Caco-2 (cell line): ENCODE measurements around the gene HS3ST4. TPM values are rescaled to one million over a fixed set of nuclear protein-coding genes. Genes with fewer than 3 reads are reported as not detected.

Source experiments
- BruUV-seq: library from RNA; stranded (reverse); fragments of 400-500 nt; replicated peaks from 2 replicates; lab custom pipeline; 2021; lab: Mats Ljungman, UMichigan
- CTCF ChIA-PET: fragments of 300-600 bp; sonication (Branson Sonifier 250); formaldehyde crosslinking; loops from one replicate; lab custom pipeline; 2022; ENCODE audit warnings: antibody characterized with exemption; lab: Charles Lee
- POLR2A ChIA-PET: fragments of 300-600 bp; sonication (Branson Sonifier 250); formaldehyde crosslinking; loops from one replicate; lab custom pipeline; 2022; ENCODE audit warnings: antibody characterized with exemption; lab: Charles Lee
- DNase-seq, 2 experiments: peaks; one replicate each; pipeline versions ENCODE4 v3.0.0 to v3.0.0-alpha.2; 2020 to 2022
- H3K27me3 ChIP-seq: replicated peaks from 2 replicates; pipeline ENCODE4 v1.6.0; 2011; ENCODE audit warnings: low read length; ENCODE audit not compliant: control insufficient read depth, insufficient read depth
- H3K36me3 ChIP-seq: 2 replicates; pipeline ENCODE4 v1.5.1; 2011; ENCODE audit warnings: low read length; ENCODE audit not compliant: control insufficient read depth, insufficient read depth
- H3K4me1 ChIP-seq: fragments of 250-450 bp; sonication (Bioruptor Pico); 2 replicates; pipeline ENCODE4 v1.5.1; 2020; ENCODE audit warnings: mild to moderate bottlenecking
- H3K4me3 ChIP-seq: 2 replicates; pipeline ENCODE4 v1.5.1; 2011; ENCODE audit warnings: low read depth, mild to moderate bottlenecking, control low read depth, low read length
- H3K9me3 ChIP-seq: fragments of 250-450 bp; sonication (Bioruptor Pico); 2 replicates; pipeline ENCODE4 v1.5.1; 2020; ENCODE audit warnings: mild to moderate bottlenecking, moderate library complexity
- H3K27ac Mint-ChIP-seq: one replicate; pipeline ENCODE4 v1.8.0; 2022; ENCODE audit warnings: mixed read lengths; ENCODE audit not compliant: unreplicated experiment
- H3K27me3 Mint-ChIP-seq: one replicate; pipeline ENCODE4 v1.8.0; 2022; ENCODE audit warnings: mixed read lengths; ENCODE audit not compliant: insufficient read depth, unreplicated experiment
- H3K36me3 Mint-ChIP-seq: one replicate; pipeline ENCODE4 v1.8.0; 2022; ENCODE audit warnings: mild to moderate bottlenecking, mixed read lengths; ENCODE audit not compliant: insufficient read depth, unreplicated experiment
- H3K4me1 Mint-ChIP-seq: one replicate; pipeline ENCODE4 v1.8.0; 2022; ENCODE audit warnings: low read depth, mixed read lengths; ENCODE audit not compliant: unreplicated experiment
- H3K4me3 Mint-ChIP-seq: one replicate; pipeline ENCODE4 v1.8.0; 2022; ENCODE audit warnings: mild to moderate bottlenecking, moderate library complexity, mixed read lengths; ENCODE audit not compliant: unreplicated experiment
- H3K9me3 Mint-ChIP-seq: one replicate; pipeline ENCODE4 v1.8.0; 2022; ENCODE audit warnings: mixed read lengths; ENCODE audit not compliant: unreplicated experiment
- intact Hi-C: fragments of 100-400 bp; cut with micrococcal nuclease; formaldehyde crosslinking; loops from one replicate; pipeline ENCODE4 v1.10.0; 2022; ENCODE audit not compliant: unreplicated experiment
- total RNA-seq: library from RNA; stranded (reverse); gene quantifications from 2 replicates; pipeline ENCODE4 v1.2.3, GENCODE V29; 2022
- TF ChIP-seq, protein P1 (sequence below), 2 experiments: fragments of 200-600 bp in 1 of 2; IDR thresholded peaks; 1 replicate in 1 of 2; 2 replicates in 1 of 2; pipeline versions ENCODE4 v1.5.1 to v1.8.0; 2011 to 2022; ENCODE audit warnings: antibody characterized with exemption in 1 of 2, control low read depth in 1 of 2, inconsistent platforms in 1 of 2, low read depth in 1 of 2, low read length in 1 of 2, mild to moderate bottlenecking in 1 of 2, moderate library complexity in 1 of 2; ENCODE audit not compliant: insufficient read depth in 1 of 2, severe bottlenecking in 1 of 2, unreplicated experiment in 1 of 2

HS3ST4 gene
- total RNA-seq, 1 experiment from 2014 or later = 0.11 TPM

DNA sequence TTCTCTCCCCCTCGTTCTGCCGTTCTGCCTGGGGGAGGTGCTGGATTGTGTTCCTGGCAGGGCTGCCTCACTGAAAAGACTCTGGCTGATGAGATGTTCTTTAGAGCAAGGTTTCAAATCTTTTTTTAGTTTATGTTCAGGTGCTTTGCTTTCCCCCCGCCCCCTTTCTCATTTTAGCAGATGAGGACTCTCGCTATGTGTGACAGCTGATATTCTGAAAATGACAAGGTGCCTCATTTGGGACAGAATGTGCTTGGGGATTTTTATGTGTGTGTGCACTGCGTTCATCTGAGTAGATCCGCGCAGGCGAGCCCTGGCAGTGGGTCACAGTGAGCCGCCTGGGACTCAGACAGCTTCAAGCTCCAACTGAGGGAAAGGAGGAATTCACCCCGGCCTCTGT is 205.9 kb downstream of the HS3ST4 start:
- no peaks in the 10 kb centered on the region for H3K4me1 ChIP-seq
- no peak overlapping the region for H3K4me3 ChIP-seq
- DNase-seq = no peak
- BruUV-seq = no TSS peak
- TF ChIP-seq, protein P1, sequence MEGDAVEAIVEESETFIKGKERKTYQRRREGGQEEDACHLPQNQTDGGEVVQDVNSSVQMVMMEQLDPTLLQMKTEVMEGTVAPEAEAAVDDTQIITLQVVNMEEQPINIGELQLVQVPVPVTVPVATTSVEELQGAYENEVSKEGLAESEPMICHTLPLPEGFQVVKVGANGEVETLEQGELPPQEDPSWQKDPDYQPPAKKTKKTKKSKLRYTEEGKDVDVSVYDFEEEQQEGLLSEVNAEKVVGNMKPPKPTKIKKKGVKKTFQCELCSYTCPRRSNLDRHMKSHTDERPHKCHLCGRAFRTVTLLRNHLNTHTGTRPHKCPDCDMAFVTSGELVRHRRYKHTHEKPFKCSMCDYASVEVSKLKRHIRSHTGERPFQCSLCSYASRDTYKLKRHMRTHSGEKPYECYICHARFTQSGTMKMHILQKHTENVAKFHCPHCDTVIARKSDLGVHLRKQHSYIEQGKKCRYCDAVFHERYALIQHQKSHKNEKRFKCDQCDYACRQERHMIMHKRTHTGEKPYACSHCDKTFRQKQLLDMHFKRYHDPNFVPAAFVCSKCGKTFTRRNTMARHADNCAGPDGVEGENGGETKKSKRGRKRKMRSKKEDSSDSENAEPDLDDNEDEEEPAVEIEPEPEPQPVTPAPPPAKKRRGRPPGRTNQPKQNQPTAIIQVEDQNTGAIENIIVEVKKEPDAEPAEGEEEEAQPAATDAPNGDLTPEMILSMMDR (IDR thresholded peaks at IDR 0.05; ENCODE audit: insufficient read depth in 1 of 2, low read depth in 1 of 2, low read length in 1 of 2, severe bottlenecking in 1 of 2, unreplicated experiment in 1 of 2) = no peak
- no peaks in the 10 kb centered on the region for H3K9me3 ChIP-seq
- Mint-ChIP-seq H3K9me3 (no peaks in the 10 kb centered on the region), H3K27me3 (peaks cover 12% of the 10 kb centered on the region), H3K36me3 (no peaks in the 10 kb centered on the region), H3K27ac (no peak overlapping the region), H3K4me3 (no peak overlapping the region), H3K4me1 (no peaks in the 10 kb centered on the region)
- no peaks in the 10 kb centered on the region for H3K36me3 ChIP-seq
- CTCF ChIA-PET = no interaction called here
- POLR2A ChIA-PET = no interaction called here
- H3K27me3 ChIP-seq = no peaks in the 10 kb centered on the region
- intact Hi-C loops = no loop called here

DNA sequence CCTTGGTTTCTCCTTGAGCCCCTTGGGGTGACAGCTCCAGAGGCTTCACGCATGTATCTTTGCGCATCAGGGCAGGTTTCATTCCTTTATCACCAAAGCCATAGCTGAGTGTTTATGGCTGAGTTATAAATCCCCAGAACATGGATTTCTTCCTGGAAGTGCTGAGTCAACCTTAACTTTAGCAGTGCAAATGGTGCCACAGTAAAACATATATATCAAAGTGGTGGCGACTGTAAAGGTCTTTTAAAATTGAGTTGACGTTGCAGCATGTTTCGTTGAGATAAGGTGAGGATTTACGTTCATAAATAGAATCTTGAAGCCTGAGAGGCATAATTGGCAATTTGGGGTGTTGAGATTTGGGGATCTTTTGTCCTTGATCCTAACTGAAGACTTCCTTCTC is 214.1 kb downstream of the HS3ST4 start:
- Mint-ChIP-seq H3K4me3 (no peak overlapping the region), H3K27me3 (peaks cover 9% of the 10 kb centered on the region), H3K9me3 (no peaks in the 10 kb centered on the region), H3K36me3 (no peaks in the 10 kb centered on the region), H3K27ac (no peak overlapping the region), H3K4me1 (no peaks in the 10 kb centered on the region)
- CTCF ChIA-PET = no interaction called here
- H3K27me3 ChIP-seq = no peaks in the 10 kb centered on the region
- POLR2A ChIA-PET = no interaction called here
- no TSS peak for BruUV-seq
- H3K4me1 ChIP-seq = no peaks in the 10 kb centered on the region
- intact Hi-C loops = no loop called here
- no peaks in the 10 kb centered on the region for H3K9me3 ChIP-seq
- TF ChIP-seq, protein P1 (IDR thresholded peaks at IDR 0.05; ENCODE audit: insufficient read depth in 1 of 2, low read depth in 1 of 2, low read length in 1 of 2, severe bottlenecking in 1 of 2, unreplicated experiment in 1 of 2) = no peak
- no peaks in the 10 kb centered on the region for H3K36me3 ChIP-seq
- no peak overlapping the region for H3K4me3 ChIP-seq
- DNase-seq = no peak

DNA sequence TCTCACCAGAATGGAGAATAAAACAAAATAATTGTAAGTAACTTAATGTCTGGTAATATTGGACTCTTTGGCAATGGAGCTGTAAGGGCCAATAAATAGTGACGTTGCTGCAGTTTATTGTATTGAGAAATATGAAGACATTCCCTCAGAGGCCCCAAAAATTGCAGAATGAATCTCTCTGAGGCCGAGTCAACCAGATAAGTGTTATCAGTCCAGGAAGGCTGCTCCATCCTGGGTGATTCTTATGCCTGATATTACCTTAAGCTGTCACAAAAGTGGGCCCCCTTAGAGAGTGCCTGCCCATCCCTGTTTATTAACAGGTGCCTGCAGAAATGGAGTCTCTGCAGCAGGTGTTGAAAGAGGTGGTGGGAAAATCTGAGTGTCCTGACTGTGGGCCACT is 219.2 kb downstream of the HS3ST4 start:
- Mint-ChIP-seq H3K27ac (no peak overlapping the region), H3K27me3 (peaks cover 3% of the 10 kb centered on the region), H3K4me1 (no peaks in the 10 kb centered on the region), H3K4me3 (no peak overlapping the region), H3K9me3 (no peaks in the 10 kb centered on the region), H3K36me3 (no peaks in the 10 kb centered on the region)
- H3K9me3 ChIP-seq = no peaks in the 10 kb centered on the region
- BruUV-seq = no TSS peak
- intact Hi-C loops = no loop called here
- no peaks in the 10 kb centered on the region for H3K27me3 ChIP-seq
- POLR2A ChIA-PET = no interaction called here
- CTCF ChIA-PET = no interaction called here
- H3K36me3 ChIP-seq = no peaks in the 10 kb centered on the region
- DNase-seq = no peak
- H3K4me1 ChIP-seq = no peaks in the 10 kb centered on the region
- TF ChIP-seq, protein P1 (IDR thresholded peaks at IDR 0.05; ENCODE audit: insufficient read depth in 1 of 2, low read depth in 1 of 2, low read length in 1 of 2, severe bottlenecking in 1 of 2, unreplicated experiment in 1 of 2) = no peak
- no peak overlapping the region for H3K4me3 ChIP-seq
